RPMI8226 (cell line): ENCODE results near the gene TTC34.
A peak's percentile ranks its signal among the peaks of the same experiment; 100 is the strongest.
"Not testable (repeated sequence)": the region's sequence is repeated elsewhere in the genome, so short reads cannot be mapped to it uniquely, and the experiment has no call there.

Experiments
- DNase-seq: peaks from one replicate; pipeline ENCODE4 v3.0.0-alpha.2; 2015

The TTC34 gene

GRCh38 chr1:2795926-2796325, 5.6 kb downstream of the TTC34 start:
- no peak for DNase-seq

DNA sequence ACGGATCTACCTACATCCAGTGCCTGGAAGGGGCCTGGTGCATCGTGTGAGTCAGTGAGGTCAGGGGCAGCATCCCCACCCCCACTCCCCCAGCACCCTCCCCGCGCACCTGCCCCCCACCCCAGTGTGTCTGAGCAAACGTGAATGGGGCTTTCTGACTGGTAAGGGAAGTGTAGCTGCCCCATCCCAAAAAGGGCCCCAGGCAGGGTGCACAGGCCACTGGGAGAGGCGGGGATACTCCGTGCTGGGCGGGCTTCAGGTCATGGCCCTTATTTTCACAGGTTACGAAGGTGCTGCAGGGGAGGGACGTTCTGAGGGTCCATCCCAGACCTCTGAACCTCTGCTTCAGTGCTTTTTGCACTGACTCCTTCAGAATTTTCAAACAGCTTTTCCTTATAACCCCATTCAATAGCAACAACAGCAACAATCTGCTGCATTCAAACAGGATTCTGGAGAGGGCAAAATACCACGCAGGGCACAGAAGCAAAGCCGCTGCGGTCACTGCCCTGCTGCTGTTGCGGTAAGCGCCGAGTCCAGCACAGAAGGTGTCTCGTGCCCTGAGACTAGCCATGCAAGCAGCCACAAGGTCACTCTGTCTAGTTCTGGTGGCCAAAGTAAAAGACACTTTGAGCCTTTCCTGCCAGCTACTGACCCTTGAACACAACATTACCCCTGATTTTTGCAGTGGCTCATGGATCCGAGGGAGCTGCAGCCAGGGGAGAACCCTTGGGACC, 10.3 kb downstream of the TTC34 start:
- no peak for DNase-seq

DNA sequence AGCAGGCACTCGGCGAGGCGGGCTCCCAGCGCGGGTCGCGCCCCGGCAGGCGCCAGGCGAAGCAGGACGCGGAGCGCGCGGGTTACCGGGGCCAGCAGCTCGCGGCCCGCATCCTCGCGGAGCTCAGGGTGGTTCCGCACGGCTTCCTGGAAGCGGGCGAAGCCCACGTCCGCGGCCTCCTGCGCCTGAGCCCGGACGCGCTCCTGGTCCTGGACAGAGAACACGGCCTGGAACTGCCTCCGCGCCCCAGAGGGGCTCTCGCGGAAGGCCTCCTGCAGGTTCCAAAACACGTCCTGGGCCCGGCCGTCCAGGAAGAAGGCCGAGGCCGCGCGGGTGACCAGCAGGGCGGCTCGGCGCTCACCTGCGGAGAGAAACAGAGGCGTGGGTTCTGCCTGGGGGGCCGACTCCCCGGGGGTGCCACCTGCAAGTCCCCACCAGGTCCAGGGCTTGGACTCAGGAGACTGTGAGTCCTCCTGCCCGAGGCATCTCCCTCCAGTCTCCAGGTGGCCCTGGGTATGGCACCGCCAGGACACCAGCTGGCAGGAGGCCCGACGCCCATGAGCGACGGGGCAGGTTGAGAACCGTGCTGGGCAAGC, 11.4 kb downstream of the TTC34 start:
- no peak for DNase-seq

- no peak for DNase-seq
Measured at GRCh38 chr1:2789164-2789985, 12.1 kb downstream of the TTC34 start.

DNA sequence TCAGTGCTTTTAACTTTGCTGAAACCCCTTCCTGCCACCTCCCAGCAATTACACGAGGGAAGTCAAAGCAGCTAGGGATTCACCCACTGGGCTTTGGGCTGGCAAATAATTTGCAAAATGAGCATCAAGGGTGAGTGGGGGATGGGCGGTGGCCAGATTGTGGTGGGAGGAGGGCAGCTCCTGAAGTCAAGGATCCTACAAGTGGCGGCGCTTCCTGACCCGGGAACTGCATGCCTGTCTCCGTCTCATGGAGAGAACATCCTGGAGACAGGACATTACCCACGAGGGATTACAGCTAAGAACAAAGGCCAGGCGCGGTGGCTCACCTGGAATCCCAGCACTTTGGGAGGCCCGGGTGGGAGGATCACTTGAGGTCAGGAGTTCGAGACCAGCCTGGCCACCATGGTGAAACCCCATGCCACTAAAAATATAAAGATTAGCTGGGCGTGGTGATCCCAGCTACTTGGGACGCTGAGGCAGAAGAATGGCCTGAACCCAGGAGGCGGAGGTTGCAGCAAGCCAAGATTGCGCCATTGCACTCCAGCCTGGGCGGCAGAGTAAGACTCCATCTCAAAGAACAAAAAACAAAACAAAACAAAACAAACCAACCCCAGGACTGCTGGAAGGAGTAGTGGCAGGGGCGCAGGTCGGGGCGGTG, 12.9 kb downstream of the TTC34 start:
- DNase-seq: no peak

DNA sequence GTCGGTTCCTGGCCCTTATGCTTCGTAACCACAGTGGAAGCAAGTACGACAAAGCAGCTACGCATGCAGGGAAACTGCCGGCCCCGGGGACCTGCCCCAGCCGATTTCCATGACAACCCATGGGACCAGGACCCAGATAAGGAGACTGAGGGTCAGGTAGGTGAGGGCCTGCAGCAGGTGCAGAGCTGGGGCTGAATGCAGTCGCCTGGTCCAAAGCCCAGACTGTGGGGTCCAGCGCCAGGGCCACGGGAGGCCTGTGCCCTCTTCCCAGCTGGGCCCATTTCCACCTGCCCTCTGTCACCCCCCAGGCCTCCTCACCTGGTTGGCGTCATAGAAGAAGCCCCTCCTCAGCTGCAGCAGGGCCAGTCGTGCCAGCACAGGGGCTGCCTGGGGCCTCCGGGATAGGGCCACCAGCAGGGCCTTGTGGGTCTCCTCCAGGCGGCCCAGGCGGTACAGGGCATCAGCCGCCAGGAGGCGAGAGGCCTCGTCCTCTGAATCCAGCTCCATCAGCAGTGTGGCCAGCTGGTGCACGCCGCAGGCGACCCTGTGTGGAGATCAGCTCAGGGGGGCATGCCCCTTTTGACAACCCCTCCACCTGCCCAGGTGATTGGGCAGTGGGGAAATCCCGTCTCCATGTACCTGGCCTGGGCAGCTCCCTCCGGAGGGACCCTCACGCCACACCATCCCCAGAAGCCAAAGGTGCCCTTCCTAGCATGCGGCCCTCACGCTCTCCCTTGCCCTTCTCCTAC, 14.2 kb downstream of the TTC34 start:
- peak; percentile 40 for DNase-seq

GRCh38 chr1:2786329-2787162, 14.9 kb downstream of the TTC34 start:
- peak; percentile 70 for DNase-seq

GRCh38 chr1:2785631-2786328, 15.7 kb downstream of the TTC34 start:
- DNase-seq: no peak

DNA sequence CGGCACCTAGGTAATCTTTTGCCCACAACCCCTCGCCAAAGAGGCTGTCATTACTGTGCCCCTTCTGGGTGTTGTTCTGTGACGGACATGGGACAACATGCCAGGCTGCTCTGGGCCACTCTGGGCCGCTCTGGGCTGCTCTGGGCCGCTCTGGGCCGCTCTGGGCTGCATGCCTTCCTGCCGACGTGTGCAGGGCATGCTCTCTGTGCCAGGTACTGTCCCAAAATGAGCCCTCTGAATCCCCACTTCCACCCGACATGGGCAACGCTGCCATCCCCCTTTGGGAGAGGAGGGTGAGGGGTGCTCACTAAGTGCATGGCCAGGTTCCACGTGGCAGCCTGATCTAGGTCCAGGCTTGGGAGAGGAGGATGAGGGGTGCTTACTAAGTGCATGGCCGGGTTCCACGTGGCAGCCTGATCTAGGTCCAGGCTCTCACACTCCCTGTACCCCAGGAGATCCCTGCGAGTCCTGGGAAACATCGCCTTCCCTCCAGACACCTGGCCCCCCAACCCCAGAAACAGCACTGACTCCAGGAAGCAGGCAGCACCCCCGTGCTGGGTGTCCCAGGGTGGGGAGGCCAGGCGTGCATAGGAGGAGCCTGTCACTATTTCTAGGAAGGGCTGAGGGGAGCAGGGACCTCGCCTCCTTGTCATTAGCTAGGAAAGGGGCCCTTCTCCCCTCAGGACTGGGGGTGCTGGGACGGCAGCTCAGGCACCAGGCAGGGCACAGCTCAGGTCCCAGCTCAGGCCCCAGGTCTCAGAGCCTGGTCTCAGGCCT, 16.5 kb downstream of the TTC34 start:
- no peak for DNase-seq

DNA sequence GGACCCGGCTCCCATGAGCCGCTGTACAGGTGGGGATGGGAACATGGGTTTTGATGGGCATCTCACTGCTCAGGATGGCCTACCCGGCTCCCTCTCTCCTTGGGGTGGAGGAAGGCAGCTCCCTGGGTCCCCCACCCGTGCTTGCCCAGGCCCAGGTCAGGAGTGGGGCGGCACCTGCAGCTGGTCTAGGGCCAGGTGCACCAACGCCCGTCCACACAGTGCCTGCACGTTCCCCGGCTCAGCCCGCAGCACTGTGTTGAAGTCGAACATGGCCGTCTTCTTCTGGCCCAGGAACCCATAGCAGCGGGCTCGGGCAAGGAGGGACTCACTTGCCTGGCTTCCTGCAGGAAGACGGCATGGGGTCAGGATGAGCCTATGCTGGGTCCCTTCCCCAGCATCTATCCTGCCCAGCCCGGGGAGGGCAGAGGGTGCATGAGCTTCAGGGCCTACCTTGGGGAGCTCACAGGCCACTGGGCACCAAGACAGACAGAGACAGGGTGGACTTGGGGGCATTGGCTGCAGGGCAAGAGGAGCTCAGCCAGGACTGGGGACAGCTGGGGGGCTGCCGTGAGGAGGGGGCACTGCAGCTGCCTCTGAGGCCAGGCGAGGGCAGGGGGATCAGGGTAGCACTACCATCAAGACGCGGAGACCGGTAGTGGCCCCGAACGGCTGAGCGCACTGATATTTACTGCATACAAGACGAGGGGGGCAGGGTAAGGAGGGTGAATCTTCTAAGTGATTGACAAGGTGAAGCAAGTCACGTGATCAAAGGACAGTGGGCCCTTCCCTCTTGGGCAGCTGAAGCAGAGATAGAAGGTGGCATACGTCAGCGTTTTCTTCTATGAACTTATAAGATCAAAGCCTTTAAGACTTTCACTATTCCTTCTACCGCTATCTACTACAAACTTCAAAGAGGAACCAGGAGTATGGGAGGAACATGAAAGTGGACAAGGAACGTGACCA, 17.8 kb downstream of the TTC34 start:
- DNase-seq: no peak

DNA sequence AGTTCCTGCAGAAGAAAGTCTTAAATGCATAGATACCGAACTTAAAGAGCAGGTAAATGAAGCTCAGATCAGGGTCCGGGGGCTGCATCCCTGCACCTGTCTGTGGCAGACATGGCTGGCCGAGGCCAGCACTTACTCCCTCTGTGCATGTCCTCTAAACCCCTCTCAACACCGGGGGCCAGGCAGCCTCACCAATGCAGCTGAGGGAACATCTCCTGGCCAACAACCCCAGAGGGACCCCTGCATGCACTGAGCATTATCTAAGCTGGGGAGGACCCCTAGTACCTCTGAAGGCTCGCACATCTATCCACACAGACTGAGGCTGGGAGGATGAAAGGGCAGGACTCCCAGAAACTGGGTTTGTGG, 18.4 kb downstream of the TTC34 start:
- no peak for DNase-seq

DNA sequence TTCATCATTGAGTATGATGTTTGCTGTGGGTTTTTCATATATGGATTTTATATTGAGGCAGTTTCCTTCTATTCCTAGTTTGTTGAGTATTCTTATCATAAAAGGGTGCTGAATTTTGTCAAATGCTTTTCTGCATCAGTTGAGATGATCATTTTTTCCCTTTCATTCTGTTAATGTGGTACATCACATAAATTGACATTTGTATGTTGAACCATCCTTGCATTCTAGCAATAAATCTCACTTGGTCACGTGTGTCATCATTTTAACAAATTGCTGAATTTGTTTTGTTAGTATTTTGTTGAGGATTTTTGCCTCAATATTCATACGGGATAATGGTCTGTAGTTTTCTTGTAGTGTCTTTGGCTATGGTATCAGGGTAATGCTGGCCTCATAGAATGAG, 19.9 kb downstream of the TTC34 start:
- no peak for DNase-seq

DNA sequence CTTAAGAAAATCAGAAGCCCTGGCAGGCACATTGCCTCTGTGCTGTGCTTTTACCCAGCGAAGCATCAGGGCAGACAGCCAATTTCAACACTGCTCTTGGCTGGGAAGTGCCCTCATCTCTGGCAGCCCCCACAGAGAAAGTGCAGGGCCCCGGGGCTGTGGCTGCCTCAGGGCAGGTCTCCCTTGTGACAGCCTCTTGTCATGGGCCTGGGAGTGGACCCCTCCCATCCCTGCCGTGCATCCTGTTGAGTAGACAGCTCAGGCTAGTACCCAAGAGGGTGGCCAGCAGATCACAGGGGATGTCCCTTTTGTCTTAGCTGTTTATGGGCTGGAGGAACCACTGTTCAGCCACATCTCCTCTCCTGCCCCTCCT, 23.3 kb downstream of the TTC34 start:
- no peak for DNase-seq

- DNase-seq: no peak
Measured at GRCh38 chr1:2777424-2778219, 23.9 kb downstream of the TTC34 start.

DNA sequence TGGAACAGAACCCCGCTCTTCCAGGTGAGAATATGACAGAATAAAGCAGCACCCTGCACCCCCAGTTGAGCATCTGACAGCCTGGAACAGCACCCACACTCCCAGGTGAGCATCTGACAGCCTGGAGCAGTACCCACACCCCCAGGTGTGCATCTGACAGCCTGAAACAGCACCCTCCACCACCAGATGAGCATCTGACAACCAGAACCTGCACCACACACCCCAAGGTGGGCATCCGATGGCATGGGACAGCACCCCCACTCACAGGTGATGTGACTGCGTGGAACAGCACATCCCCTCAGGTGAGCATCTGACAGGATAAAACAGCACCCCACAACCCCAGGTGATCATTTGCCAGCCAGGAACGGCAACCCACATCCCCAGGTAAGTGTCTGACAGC, 26.2 kb downstream of the TTC34 start:
- DNase-seq: not testable (repeated sequence)

DNA sequence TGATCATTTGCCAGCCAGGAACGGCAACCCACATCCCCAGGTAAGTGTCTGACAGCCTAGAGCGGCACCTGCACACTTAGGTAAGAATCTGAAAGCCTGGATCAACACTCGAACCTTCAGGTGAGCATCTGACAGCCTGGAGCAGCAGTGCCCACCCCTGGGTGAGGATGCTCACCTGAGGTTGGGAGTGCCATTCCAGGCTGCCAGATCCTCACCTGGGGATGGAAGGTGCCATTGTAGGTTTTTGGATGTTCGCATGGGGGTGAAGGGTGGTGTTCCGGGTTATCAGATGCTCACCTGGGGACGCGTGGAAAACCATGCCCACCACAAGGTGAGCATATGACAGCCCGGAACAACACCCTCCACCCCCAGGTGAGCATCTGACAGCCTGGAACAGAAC, 33.4 kb downstream of the TTC34 start:
- not testable (repeated sequence) for DNase-seq

- not testable (repeated sequence) for DNase-seq
Measured at GRCh38 chr1:2759433-2759832, 42.1 kb downstream of the TTC34 start.

DNA sequence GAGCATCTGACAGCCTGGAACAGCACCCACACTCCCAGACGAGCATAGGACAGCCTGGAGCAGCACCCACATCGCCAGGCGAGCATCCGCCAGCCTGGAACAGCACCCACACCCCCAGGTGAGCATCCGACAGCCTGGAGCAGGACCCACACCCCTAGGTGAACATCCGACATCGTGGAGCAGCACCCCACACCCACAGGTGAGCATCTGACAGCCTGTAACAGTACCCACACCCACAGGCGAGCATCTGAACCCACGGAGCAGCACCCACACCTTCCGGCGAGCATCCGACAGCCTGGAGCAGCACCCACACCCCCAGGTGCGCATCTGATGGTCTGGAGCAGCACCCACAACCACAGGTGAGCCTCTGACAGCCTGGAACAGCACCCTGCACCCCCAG, 44.0 kb downstream of the TTC34 start:
- not testable (repeated sequence) for DNase-seq
